Lower lobe of right lung (tissue), 2 donors: Measurements from ENCODE around the gene MT1H. TPM values are rescaled to one million over a fixed set of nuclear protein-coding genes. Genes with fewer than 3 reads are reported as not detected.

Experiments
- ATAC-seq, 2 donors: fragments of 200-7000 bp; cut with Tn5 transposase; one replicate each; pipeline ENCODE4 v1.9.1; 2020 to 2022; ENCODE audit warnings: mild to moderate bottlenecking in 2 of 2, moderate library complexity in 2 of 2
- DNase-seq: peaks from one replicate; pipeline ENCODE4 v3.0.0-alpha.2; 2020
- H3K27ac ChIP-seq: fragments of 200-600 bp; one replicate; pipeline ENCODE4 v1.8.0; 2022
- H3K27me3 ChIP-seq: fragments of 200-600 bp; one replicate; pipeline ENCODE4 v1.8.0; 2022; ENCODE audit warnings: low read depth
- H3K36me3 ChIP-seq: fragments of 200-600 bp; one replicate; pipeline ENCODE4 v1.8.0; 2022; ENCODE audit warnings: mild to moderate bottlenecking
- H3K4me1 ChIP-seq: fragments of 200-600 bp; one replicate; pipeline ENCODE4 v1.8.0; 2022
- H3K4me3 ChIP-seq: fragments of 200-600 bp; one replicate; pipeline ENCODE4 v1.8.0; 2022; ENCODE audit warnings: mild to moderate bottlenecking
- H3K9me3 ChIP-seq: fragments of 200-600 bp; one replicate; pipeline ENCODE4 v1.8.0; 2022
- intact Hi-C: fragments of 100-400 bp; cut with DNase I; formaldehyde crosslinking; loops from one replicate; pipeline ENCODE4 v1.11.0; 2022
- total RNA-seq: library from RNA; stranded (reverse); fragmentation: NEBNext Ultra II Directional; extraction: Animal tissue kit (Norgen Biotek cat#: 25700); gene quantifications from one replicate; pipeline ENCODE4 v1.2.1, GENCODE V29; 2021
- TF ChIP-seq, protein P1 (sequence below): fragments of 200-600 bp; IDR thresholded peaks from one replicate; pipeline ENCODE4 v1.8.0; 2022; ENCODE audit warnings: antibody characterized with exemption, mild to moderate bottlenecking
- donor health status: DM: no; HTN: yes; CAD: no; lungs with severe emphysema.

The MT1H gene
- total RNA-seq, 1 donor from 2014 or later, result 4.3 TPM

DNA sequence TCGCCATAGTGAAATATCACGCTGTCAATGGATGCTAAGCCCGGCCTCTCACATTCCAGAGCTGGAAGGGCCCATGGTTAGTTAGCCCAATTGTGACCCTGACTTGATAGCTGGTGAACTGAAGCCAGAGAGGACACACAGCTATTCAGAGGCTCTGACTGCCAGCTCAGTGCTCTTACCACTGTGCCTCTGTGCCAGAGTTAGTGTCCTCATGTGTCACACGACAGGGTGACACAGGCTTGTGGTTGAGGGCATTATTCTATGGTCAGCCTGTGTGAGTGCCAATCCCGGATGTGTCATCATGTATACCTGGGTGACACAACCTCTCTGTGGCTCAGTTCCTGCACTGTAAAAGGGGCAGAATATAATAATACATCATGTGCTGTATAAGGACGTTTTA is 10.2 kb downstream of the MT1H start:
- H3K27ac ChIP-seq, result no peak overlapping the region
- H3K4me3 ChIP-seq, result no peak overlapping the region
- H3K27me3 ChIP-seq, result peaks cover 25% of the 10 kb centered on the region
- DNase-seq (no peak), ATAC-seq (no peak)
- H3K36me3 ChIP-seq, result no peaks in the 10 kb centered on the region
- no peaks in the 10 kb centered on the region for H3K9me3 ChIP-seq
- intact Hi-C loops, result no loop called here
- TF ChIP-seq, protein P1, sequence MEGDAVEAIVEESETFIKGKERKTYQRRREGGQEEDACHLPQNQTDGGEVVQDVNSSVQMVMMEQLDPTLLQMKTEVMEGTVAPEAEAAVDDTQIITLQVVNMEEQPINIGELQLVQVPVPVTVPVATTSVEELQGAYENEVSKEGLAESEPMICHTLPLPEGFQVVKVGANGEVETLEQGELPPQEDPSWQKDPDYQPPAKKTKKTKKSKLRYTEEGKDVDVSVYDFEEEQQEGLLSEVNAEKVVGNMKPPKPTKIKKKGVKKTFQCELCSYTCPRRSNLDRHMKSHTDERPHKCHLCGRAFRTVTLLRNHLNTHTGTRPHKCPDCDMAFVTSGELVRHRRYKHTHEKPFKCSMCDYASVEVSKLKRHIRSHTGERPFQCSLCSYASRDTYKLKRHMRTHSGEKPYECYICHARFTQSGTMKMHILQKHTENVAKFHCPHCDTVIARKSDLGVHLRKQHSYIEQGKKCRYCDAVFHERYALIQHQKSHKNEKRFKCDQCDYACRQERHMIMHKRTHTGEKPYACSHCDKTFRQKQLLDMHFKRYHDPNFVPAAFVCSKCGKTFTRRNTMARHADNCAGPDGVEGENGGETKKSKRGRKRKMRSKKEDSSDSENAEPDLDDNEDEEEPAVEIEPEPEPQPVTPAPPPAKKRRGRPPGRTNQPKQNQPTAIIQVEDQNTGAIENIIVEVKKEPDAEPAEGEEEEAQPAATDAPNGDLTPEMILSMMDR, result no peak
- peaks cover 30% of the 10 kb centered on the region for H3K4me1 ChIP-seq

DNA sequence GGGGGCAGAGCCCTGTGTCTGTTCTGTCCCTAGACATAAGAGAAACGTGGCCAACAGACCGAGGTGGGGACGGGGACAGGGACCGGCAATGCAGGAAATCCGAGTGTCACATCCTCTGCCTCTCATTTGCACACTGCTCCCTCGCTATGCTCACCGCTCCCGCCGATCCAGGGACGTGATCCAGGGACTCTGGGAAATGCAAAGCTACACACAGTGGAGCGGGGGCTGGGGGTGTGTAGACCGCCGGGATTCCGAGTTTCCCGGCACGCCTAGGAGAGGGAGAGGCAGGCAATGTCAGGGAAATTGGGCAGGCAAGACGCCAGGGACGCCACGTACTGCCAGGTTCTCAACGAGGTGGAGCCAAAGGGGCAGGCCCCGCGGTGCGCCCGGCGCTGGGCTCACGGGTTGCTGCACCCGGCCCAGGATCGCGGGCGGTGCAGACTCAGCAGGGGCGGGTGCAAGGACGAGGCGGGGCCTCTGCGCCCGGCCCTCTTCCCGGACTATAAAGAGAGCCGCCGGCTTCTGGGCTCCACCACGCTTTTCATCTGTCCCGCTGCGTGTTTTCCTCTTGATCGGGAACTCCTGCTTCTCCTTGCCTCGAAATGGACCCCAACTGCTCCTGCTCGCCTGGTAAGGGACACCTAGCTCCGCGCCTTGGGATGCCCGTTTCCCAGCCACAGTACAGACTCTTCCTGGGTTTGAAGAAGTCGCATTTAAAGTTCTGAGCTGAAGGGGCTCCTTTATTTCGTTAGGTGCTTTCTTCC is 12.5 kb downstream of the MT1H start, which contains the start of gene MT1X:
MT1X (plus strand) TSS at position 532 of the 764 bp plus-strand sequence; CDS start at position 603, 71 bp downstream.
- Histone ChIP-seq H3K27ac (peak within 1 kb of the TSS; percentile 84), H3K27me3 (peaks cover 2% of the 10 kb centered on the region), H3K4me1 (peaks cover 22% of the 10 kb centered on the region), H3K9me3 (no peaks in the 10 kb centered on the region), H3K36me3 (no peaks in the 10 kb centered on the region), H3K4me3 (peak within 1 kb of the TSS; percentile 68)
- DNase-seq, result peak; percentile 94
- intact Hi-C loops, result no loop called here
- TF ChIP-seq, protein P1, result peak; percentile 7
- peak; percentile 99 for ATAC-seq

DNA sequence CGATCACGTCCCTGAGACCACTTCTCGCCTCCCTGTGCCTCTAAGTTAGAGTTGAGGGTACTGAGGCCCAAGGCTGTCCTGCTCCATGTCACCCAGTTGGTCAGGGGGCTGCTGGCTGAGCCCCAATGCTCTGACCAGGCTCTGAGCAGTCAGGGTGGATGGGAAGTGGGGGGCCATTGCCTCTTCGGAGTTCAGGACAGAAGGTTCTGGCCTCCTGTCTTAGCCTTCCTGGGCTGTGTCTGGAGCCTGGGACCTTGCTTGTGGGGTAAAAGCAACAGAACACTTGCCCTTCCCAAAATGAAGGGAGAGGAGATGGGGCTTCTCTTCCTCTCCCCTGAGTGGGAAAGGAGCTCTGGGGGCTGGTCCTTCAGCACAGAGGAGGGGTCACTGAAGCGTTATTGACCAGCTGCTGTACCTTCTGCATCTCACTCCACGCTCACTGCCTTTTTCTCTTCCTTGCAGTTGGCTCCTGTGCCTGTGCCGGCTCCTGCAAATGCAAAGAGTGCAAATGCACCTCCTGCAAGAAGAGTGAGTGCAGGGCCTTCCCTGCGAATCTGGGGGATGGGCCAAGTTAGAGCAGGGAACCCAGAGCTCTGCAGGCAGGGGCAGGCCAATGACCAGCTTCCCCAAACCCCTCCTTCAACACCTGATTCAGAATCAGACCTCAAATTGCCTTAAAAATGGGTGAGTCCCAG is 13.2 kb downstream of the MT1H start:
- H3K36me3 ChIP-seq, result no peaks in the 10 kb centered on the region
- TF ChIP-seq, protein P1, result no peak
- peaks cover 22% of the 10 kb centered on the region for H3K4me1 ChIP-seq
- intact Hi-C loops, result no loop called here
- peak overlapping the region; percentile 84 for H3K27ac ChIP-seq
- DNase-seq, result no peak
- peak; percentile 6 to 10 for ATAC-seq
- no peaks in the 10 kb centered on the region for H3K9me3 ChIP-seq
- H3K27me3 ChIP-seq, result no peaks in the 10 kb centered on the region
- H3K4me3 ChIP-seq, result peak overlapping the region; percentile 68

DNA sequence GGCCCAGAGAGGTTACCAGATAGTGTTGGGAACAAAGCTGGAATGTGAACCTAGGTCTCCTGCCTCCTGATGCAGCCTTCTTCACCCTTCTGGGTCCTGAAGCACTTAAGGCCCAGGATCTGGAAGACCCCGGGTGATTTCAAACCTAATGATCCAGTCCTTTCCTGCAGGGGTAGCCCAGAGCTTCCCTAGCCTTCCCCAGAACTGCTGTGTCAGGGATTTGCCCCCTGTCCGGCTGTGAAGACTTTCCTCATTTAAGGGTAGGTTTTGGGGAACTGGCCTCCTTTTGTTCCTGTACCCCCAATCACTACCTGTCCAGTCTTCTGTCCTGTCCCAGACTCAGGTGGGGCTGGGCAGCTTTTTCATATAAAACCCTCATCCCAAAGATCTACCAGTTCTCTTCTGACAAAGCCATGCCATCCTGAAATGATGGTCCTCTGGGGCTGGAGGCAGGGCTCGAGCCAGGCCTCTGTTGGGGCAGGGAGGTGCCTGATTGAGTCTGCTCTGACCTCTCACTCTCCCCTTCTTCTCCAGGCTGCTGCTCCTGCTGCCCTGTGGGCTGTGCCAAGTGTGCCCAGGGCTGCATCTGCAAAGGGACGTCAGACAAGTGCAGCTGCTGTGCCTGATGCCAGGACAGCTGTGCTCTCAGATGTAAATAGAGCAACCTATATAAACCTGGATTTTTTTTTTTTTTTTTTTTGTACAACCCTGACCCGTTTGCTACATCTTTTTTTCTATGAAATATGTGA is 14.0 kb downstream of the MT1H start:
- intact Hi-C loops, result no loop called here
- Histone ChIP-seq H3K36me3 (no peaks in the 10 kb centered on the region), H3K4me1 (peaks cover 22% of the 10 kb centered on the region), H3K27me3 (no peaks in the 10 kb centered on the region), H3K4me3 (peak overlapping the region; percentile 68), H3K27ac (peak overlapping the region; percentile 84), H3K9me3 (no peaks in the 10 kb centered on the region)
- ATAC-seq (no peak), DNase-seq (no peak)
- TF ChIP-seq, protein P1, result no peak

DNA sequence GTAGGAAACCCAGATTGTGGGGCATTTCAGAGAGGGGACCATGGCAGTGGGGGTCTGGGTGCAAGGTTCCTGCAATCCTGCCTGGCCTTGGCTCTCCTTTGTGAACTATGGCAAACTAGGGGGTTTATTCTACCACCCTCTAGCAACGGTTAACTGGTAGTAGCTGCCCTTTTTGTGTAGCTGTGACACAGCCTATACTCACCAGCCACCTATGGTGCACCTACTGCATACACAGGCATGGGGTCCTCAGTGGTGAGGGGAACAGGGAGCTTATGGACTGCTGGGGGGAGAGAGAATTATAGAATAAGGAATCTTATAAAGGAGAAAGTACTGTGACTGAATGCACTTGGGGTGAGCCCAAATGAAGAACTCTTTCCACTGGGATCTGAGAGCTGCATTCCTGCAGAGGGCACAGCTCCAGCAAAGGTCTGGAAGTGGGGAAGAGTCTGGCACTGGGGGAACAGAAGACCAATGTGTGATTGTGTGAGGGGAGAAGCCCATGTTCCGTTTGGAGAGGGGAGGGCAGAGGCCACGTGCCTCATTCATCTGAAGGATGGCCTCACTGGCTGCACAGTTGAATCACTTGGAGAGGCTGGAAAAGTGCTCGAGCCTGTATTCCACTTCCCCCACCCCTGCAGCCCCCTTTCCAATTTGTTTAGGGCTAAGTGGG is 14.8 kb downstream of the MT1H start:
- peaks cover 22% of the 10 kb centered on the region for H3K4me1 ChIP-seq
- DNase-seq (no peak), ATAC-seq (no peak)
- no peaks in the 10 kb centered on the region for H3K27me3 ChIP-seq
- peak overlapping the region; percentile 68 for H3K4me3 ChIP-seq
- H3K27ac ChIP-seq, result peak overlapping the region; percentile 84
- H3K9me3 ChIP-seq, result no peaks in the 10 kb centered on the region
- TF ChIP-seq, protein P1, result no peak
- intact Hi-C loops, result no loop called here
- H3K36me3 ChIP-seq, result no peaks in the 10 kb centered on the region
